GM21825 (cell line): ENCODE data around the gene MALL.
"Not testable (repeated sequence)": the region's sequence is repeated elsewhere in the genome, so short reads cannot be mapped to it uniquely, and the experiment has no call there.

Experiments used
- ATAC-seq: cut with Tn5 transposase; IDR thresholded peaks from one replicate; pipeline ENCODE4 v1.9.1; 2021; ENCODE audit warnings: mild to moderate bottlenecking, moderate library complexity; ENCODE audit not compliant: unreplicated experiment

Gene MALL

DNA sequence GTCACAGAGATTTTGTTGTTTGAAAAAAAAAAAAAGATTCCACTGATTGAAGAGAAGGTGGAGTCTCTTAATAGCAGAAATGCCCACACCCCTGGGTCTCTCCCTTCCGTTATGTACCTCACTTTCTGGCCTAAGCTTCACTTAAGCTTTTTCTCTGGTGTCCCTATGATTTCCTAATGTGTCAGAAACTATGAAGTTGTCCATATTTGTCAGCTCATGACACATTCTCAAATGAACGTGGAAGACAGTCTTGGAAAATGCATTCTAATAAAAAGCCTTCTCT is 5.4 kb upstream of the MALL start:
- no peak for ATAC-seq

DNA sequence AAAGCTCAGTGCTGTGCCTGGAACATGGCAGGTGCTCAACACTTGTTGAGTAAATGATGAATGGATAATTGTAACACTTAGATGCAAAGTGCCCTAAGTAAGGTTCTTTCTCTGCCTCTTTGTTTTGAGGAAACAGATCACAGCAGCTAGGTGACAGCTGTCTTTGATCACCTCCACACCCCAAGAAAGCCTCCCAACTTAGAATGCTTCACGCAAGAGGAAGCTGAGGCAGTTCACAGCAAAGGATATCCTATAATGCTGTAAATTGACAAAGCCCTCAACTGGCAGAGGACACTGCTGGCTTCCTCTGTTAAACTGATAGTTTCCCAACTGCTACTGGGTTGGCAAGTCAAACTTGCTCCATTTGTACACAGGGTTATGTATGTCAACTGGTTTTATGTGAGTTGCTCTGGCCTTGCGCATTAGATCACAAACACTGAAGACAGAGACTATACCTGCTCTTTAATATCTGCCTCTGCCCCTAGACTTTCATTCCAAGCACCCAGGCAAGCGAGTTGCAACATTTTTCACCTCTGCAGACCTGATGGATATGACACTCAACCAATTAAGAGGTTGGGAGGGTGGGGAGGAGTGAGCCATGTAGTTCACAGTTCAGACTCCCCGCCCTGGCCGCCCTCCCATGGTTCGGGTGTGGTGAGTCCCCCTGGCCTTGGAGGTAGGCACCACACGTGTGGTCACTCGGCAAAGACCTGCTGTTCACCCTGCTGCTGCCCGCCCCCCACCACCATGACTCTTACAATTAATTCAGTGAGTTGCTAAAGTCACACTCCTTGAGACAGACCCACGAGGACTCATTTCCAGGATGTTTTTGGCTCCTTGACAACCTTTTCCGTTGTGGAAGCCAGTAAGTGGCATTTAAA is 4.8 kb upstream of the MALL start:
- ATAC-seq: no peak

DNA sequence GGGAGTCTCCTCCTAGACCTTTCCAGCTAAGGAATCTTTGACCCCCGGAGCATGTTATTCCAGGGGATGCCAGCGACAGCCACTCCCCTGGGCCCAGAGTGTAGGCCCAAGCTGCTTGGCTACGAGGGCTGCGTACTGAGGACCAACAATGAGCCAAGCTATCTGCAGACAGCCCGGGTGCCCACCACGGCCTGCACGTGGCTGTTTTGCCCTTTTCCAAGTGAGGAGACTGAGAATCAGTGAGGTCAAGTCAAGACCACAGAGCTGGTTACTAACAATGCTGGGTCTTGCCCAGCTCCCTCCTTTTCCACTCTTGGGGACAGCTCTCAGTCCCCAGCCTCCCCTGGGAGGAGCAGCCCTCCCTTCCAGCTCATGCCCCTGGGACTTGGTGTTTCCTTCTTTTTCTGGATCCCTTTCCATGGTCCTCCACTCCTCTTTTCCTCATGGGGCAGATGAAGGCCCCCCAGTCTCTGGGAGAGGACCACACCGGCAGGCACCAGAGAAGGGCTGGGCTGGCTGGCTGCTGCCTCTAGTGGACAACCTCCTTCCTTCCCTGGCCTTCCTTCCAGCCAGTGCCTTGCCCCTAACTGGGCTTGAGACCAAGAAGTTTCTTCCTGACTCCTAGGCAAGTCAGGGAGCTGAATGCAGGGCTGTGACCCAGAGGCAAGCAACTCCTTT is 550 bp upstream of the MALL start:
- no peak for ATAC-seq

DNA sequence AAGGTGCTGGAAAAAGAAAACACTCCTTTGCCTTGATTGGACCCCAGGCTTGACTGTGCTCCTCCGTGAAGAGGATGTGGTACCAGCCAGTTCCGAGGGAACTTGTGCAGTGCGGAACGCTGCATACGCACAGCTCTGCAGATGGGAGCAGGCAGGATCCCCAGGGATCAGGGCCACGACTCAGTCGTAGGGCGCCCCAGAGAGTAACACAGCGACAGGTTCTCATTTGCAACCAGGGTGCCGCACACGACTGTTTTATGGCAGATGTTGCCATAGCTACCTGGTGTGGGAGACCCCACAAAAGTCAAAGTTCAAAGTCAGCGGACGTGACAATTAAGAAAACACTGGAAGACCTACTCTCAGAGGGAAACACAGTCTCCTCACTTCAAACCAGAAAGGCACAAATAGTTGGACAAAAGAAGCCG is 779 bp downstream of the MALL start:
- no peak for ATAC-seq

DNA sequence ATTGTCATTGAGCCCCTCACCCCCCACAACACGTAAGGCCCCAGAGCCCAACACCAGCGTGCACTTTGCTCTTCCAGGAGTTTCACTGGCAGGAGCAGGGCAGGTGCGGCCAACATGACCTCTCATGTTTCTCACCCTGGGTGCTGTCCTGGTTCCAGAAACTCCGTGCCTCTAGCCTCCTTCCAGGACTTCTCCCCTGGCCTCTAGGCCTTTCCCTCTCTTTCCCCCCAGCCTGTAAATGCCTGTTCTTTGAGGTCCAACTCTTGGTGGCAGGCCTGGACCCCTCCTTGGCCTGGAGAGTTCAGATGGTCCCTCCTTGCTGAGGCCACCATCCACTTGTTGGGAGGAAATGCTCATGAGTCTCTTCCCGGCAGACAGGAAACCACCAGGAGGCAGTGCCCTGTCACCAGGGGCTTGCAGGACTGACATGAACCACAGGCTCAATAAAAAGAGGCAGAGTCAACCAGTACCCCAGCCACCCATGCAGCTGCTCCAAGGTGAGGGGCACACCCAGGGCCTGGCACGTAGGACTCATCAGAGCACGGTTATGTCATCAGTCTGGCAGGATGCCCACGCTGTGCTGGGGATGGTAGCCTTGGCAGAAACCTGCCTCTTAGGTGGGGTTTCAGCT is 1.5 kb downstream of the MALL start:
- no peak for ATAC-seq

DNA sequence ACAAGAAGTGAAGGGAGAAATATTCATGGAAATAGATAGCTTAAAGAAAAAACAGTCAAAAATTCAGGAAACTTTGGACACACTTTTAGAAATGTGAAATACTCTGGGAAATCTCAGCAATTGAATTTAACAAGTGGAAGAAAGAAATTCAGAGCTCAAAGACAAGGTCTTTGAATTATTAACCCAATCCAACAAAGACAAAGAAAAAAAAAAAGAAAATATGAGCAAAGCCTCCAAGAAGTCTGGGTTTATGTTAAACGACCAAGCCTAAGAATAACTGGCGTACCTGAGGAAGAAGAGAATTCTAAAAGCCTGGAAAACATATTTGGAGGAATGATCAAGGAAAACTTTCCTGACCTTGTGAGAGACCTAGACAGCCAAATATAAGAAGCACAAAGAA is 7.3 kb downstream of the MALL start:
- not testable (repeated sequence) for ATAC-seq

DNA sequence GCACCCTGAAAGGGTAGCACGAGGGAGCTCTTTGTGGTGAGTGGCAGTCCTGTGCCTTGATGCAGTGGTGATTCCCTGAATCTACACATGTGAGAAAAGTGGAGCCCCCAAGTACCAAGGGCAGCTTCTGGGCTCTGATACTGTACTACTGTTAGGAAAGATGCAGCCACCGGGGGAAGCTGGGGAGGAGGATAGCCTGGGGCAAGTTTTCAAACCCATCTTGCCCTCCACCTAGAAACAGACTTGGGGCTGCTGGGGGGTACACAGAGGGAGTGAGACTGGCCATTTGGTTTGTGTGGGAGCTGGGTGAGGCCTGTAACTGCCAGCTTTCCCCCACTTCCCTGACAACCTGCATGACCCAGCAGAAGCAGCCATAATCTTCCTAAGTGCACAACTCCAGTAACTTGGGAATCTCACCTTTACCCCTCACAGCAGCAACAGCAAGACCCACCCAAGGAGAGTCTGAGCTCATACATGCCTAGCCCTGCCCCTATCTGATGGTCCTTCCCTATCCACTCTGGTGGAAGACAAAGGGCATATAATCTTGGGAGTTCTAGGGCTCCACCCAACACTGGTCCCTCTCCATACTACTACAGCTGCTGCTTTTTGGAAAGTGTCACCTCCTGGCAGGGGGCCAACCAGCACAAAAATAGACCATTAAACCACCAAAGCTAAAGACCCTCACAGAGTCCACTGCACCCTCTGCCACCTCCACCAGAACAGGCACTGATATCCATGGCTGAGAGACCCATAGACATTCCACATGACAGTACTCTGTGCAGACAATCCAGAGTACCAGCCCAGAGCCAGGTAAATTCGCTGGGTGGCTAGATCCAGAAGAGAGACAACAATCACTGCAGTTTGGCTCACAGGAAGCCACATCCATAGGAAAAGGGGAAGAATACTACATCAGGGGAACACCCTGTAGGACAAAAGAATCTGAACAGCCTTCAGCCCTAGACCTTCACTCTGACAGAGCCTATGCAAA is 8.2 kb downstream of the MALL start:
- no peak for ATAC-seq

DNA sequence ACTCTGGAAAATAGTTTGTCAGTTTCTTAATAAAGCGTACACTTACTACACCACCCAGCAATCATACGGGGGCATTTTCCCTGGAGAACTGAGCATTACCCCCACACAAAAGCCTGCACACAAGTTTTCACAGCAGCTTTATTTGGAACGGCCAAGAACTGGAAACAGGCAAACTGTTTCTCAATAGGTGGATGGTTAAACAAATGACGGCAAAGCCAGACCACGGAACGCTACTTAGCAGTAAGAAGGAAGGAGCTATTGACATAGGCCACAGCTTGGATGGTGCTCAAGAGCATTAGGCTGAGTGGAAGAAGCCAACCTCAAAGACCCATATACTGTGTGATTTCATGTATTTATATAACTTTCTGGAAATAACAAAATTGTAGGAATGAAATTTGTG is 9.0 kb downstream of the MALL start:
- no peak for ATAC-seq

DNA sequence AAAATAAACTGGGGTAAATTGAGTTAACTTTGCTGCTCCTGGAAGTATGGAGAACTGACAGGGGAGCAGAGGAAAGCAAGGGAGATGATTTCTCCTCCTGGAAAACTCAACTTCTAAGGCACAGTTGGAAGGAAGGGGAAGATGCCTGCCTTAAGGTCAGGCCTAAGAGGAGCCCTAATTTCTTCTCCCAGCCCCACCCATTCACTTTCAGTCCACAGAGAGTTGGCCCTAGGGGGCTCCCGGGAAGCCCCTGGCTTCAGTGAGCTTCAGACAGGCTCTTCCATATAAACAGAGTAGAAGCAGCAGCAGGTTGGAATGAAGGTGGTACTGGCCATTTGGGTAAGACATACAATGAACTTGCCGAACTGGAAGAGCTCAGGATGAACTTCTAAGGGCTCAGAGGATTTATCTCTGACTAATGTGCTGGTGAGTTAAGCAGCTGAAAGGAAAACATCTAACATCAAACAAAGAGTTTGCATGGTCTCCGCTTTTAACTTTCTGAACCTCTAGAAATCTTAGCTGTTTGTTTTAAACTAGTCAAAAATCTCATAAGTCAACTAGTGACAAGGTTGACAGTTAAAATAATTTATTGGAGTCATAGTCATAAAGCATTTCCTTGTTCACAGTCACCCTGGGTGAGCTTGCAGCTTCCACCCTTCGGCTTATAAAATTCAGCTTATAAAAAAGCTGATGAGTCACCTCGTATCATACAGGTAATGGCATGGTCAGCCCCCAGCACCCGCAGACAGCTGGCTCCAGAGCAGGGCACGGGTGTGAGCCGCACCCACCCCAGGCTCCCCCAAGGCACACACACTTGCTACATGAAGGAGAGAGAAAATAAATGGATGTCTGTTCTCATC is 9.8 kb downstream of the MALL start:
- no peak for ATAC-seq

DNA sequence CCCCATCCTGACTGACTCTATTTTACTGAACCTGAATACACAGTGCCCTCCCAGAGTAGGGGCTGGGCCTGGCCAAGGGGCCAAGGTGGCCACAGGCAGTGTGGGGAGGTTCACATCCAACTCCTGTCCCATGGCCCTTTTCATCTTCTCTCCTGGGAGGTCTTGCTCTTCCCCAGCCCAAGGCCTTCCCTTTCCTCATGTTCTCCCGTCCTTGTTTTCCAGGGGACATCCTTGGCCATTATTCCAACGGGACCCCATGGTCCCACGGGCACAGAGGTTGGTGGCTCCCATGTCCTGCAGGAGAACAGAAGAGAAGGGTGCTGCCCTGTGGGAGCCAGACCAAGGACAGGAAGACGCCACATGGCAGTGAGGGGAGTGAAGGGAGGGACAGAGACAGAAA is 10.4 kb downstream of the MALL start:
- ATAC-seq: no peak

DNA sequence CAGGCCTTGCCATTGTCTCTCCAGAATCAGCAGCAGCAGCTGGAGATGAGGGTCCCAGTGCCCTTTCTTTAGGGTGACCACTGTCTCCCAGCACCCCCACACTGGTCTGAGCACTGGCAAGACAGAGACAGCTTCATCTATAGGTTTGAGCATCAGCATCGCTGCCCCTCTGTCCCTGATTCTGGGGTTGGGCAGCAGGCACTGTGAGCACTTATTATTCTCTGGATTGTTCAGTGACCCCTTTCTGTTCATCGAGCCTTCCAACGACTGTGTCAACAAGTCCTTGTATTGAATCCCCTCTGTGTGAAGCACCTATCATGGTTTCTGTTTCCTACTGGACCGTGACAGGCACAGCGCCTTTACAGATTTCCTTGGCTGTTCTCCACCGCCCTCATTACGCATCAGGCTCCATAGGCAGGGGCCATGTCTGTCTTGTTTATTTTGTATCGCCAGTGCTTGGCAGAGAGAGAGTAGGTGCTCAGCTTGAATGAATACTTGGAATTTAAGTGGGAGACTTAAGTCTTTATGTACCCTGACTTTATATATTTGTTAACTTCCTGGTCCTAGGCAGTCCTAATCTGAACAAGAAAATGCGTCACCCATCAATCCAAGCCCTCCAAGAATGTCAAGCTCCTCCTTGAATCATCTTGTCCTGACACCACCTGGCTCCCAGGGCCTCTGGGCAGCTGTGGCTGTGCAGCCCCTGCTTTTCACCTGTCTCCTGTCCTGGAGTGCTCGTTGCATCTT is 11.4 kb downstream of the MALL start:
- no peak for ATAC-seq

DNA sequence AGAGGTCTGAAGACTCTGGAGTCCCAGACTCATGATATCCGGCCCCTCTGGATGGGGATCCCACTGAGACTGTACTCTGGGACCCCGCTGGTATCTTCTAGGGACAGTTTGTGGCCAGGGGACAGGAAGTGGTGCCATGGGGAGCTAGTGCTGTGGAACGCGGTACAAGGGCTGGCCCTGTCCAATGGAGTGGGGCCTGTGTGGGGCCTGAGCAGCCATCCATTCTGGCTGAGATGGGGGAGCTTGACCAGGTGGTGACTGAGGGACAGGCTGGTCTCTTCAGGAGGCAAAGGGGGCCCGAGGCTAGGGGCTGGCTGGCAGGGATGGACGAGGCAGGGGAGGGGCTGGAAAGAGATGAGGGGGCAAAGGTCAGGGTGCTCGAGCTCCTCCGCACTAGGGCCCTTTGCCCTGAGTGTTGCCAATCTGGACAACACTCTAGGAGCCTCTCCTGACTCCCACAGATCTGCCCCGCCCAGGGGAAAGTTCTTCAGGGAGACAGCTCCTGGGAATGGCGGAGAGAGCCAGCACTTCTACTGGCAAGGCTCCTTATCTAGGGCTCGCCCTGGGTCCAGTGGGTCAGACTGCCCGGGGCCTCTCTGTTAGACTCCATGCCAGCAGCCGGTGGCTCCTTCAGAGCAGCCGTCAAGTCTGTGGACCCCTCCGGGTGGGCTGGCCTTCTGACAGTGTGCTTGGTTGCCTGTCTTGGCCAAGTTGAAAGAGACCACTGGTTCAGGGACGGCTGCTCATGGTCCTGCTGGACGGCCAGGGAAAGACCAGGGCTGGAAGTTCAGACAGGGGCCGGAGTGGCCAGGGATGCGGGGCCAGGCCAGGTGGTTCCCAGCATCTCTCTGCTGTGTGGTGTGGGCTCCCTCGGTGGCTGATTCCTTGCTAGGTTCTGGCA is 12.3 kb downstream of the MALL start:
- no peak for ATAC-seq

DNA sequence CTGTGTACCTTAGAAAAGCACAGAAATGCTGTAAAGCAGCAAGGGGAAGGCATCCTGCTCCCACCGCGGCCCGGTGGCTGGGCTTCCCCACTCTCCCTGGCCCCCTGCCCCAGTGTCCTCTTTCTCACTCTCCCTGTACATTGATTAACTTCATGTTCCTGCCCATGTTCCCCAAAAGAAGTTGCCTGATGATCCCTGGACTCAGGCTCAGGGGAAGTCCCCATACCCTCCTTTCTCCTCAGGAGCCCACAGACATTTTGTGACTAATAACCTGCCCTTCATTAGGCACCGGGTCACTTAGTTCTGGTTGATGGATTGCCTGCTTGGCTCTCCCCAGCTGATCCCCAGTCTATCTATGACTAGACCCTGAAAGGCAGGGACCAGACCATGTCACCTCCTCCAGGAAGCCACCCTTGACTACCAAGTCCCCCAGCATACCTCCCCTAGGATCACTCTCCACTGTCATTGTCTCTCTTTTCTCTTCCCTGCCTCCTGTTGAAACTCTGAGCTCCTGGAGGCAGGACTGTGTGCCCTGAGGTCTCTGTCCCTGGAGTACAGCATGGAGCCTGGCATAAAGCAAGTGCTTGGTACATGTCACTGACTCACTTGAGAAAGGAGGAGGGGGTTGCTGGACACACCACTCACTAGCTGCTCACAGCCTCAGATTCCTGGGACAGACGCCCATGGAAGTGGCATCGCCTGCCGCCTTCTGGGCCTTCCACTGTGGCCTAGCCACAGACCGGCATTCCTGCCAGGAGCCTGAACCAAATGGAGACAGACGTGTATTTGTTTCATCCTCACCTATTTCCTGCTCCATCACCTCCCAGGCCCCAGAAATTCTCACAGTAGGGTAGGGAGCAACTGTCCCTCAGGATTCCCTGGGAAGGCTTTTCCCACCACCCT is 13.5 kb downstream of the MALL start:
- ATAC-seq: no peak

DNA sequence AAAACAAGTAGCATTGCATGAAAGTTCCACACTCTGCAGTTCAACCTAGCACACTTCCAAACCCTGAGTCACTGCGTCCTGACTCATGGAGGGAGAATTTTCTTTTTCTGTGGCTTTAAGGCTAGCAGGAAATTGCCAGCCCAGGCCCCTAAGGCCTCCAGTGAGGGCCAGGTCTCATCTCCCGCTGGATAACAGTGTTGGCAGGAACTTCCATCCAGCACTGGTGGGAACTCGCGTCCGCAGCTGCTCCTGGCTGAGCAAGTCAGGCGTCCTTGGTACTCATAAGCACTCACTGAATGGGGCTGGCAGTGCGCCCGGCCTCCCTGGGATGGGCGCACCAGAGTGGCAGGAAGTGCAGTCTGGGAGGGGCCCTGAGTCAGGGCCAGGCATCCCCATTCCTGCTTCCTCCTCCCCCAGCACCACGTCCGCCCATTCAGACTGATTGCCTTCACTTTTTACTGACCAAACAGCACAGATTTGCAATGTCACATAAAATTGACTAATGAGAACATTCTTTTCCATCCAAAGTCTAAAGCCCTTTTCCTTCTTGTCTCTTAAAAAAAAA is 14.3 kb downstream of the MALL start:
- ATAC-seq: no peak

DNA sequence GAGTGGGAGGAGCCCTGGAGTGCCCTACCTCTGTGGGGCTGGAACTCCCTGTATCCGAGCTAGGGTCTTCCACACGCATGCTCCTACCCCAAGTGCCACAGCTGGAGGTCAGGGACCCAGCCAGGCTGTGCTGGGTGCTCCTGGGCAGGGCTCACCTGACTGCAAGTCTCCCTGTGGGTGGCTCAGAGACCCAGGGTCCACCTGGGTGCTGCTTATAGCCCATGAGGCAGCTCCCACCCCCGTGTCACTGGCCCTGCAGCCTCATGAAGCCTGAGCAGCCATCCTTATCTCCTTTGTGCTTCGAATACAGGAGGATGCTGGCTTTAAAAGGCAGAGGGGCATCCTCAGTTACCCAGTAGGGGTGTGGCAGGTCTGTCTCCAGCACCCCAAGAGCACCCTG is 14.7 kb downstream of the MALL start:
- ATAC-seq: not testable (repeated sequence)

DNA sequence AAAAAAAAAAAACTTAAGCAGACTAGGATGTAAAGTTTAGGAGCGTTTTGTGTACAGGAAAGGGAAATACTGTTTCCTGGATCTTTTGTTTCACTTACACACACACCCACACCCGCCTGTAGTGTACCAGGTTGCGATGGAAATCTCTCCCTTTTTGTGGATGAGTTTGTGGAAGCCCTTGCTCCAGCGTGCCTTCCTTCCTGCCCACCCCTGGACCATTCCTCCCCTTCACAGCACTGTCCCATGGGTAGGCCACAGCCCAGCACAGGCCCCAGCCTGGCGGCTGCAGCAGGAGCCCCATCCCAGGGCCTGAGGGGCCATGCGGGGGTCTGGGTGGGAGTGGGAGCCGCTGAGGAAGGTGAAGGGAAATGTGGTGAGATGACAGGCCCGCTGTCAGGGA is 15.1 kb downstream of the MALL start:
- ATAC-seq: no peak
